Measurements from ENCODE around the gene TAF3.

Gene TAF3

DNA sequence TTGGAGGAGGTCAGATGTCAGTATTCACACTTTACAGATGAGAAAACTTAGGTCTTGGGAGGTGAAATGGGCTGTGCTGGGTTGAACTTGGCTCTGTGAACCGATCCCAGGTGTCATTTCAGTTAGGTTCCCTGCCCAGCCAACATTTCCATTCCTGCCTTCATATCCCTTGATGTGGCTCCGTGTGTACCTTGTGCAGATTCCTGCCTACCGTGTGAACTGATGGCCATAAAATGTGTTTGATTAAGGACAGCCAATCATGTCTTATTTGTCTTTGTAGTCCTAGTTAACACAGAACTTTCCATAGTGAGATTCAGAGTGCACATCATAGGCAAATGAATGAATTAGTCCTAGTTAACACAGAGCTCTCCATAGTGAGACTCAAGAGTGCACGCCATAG is 135.1 kb downstream of the TAF3 start:
- TF ChIP-seq, protein P1, sequence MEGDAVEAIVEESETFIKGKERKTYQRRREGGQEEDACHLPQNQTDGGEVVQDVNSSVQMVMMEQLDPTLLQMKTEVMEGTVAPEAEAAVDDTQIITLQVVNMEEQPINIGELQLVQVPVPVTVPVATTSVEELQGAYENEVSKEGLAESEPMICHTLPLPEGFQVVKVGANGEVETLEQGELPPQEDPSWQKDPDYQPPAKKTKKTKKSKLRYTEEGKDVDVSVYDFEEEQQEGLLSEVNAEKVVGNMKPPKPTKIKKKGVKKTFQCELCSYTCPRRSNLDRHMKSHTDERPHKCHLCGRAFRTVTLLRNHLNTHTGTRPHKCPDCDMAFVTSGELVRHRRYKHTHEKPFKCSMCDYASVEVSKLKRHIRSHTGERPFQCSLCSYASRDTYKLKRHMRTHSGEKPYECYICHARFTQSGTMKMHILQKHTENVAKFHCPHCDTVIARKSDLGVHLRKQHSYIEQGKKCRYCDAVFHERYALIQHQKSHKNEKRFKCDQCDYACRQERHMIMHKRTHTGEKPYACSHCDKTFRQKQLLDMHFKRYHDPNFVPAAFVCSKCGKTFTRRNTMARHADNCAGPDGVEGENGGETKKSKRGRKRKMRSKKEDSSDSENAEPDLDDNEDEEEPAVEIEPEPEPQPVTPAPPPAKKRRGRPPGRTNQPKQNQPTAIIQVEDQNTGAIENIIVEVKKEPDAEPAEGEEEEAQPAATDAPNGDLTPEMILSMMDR (IDR thresholded peaks at IDR 0.05; ENCODE audit: extremely low read depth, missing control alignments): no peak
- no peak for DNase-seq (ENCODE audit: low spot score)

- TF ChIP-seq, protein P1 (IDR thresholded peaks at IDR 0.05; ENCODE audit: extremely low read depth, missing control alignments): no peak
- DNase-seq (ENCODE audit: low spot score): no peak
Measured at GRCh38 chr10:7955446-7955845, 137.1 kb downstream of the TAF3 start.

GRCh38 chr10:7956508-7956907 is 138.2 kb downstream of the TAF3 start:
- peak; percentile 65 for DNase-seq (ENCODE audit: low spot score)

GRCh38 chr10:7957591-7957990 is 139.3 kb downstream of the TAF3 start:
- no peak for DNase-seq (ENCODE audit: low spot score)
- TF ChIP-seq, protein P1 (IDR thresholded peaks at IDR 0.05; ENCODE audit: extremely low read depth, missing control alignments): no peak

More at GRCh38 chr10:7956508-7956907, 138.2 kb downstream of the TAF3 start:
- TF ChIP-seq, protein P1 (IDR thresholded peaks at IDR 0.05; ENCODE audit: extremely low read depth, missing control alignments): no peak

DNA sequence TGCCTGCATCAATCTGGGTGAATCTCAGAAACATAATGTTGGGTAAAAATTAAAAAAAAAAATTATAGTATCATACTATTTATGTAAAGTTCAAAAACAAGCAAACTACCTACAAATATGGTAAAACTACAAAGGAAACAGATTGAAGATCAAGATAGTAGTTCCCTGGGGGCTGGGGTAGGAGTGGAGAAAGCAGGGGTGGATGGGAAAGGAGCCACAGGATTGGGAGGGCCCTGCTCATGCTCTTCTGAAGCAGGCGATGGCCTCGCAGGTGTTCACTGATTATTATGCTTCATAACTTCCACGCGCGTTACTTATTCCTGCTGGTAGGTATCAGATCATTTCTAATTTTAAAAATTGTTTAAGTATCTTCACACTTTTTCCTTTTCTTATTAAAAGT is 140.1 kb downstream of the TAF3 start:
- DNase-seq (ENCODE audit: low spot score): no peak
- TF ChIP-seq, protein P1 (IDR thresholded peaks at IDR 0.05; ENCODE audit: extremely low read depth, missing control alignments): no peak

DNA sequence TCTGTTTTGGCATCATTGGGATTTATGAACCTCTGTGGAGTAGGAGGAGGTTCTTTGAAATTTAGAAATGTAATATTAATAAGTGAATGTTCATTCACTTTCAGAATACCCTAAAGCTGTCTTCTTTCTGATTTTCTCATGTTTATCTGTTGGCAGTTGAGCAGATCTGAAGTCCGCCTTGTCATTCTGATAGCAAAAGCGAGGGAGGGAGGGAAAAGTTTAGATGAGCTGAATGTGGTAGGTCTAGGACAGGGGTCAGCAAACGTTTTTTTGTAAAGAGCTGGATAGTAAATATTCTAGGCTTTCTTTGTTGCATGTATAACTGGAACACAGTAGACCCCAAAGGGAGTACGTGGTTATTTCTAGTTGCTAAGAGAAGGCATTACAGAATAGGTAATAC is 141.8 kb downstream of the TAF3 start:
- TF ChIP-seq, protein P1 (IDR thresholded peaks at IDR 0.05; ENCODE audit: extremely low read depth, missing control alignments): no peak
- DNase-seq (ENCODE audit: low spot score): no peak

- no peak for DNase-seq (ENCODE audit: low spot score)
- TF ChIP-seq, protein P1 (IDR thresholded peaks at IDR 0.05; ENCODE audit: extremely low read depth, missing control alignments): no peak
Measured at GRCh38 chr10:7962592-7962991, 144.3 kb downstream of the TAF3 start.
